HG03066 (cell line): ENCODE data around the gene PACSIN2.
"Not testable (repeated sequence)": the region's sequence is repeated elsewhere in the genome, so short reads cannot be mapped to it uniquely, and the experiment has no call there.

Experiments
- ATAC-seq: cut with Tn5 transposase; IDR thresholded peaks from one replicate; pipeline ENCODE4 v1.9.1; 2021; ENCODE audit warnings: low read depth; ENCODE audit not compliant: unreplicated experiment

Gene PACSIN2

DNA sequence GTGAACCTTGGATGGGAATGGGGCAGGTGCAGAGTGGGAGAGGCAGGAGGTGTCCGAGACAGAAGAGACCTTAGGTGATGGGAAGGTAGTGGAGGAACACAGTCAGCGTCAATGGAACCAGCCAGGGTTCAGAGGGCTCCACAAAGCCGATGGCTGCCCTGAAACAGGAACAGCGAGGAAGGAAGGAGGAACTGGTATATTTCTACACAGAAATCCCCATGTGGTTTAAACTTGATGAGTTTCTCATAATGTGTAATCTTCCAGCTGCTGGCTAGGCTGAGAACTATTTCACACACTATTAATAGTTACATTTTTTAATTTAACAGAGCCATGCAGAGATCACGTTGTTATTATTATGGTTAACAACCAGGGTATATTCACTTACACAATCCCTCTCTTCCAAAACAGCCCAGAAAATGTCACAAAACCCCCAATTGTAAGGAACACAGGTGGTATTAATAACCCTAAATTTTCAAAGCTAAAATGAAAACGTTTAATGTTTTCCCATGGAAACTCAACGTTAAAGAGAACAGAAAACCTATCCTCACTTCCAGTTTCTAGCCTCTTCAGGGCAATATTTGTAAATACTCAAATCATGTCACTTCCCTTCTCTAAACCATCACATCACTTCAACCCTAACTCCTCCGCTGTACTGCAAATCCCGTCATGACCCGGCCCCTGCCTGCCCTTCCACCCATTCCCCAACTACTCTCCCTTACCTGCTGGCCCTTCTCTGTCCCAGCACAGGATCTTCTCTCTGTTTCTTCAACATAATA is 83.3 kb downstream of the PACSIN2 start:
- ATAC-seq: peak; percentile 42

DNA sequence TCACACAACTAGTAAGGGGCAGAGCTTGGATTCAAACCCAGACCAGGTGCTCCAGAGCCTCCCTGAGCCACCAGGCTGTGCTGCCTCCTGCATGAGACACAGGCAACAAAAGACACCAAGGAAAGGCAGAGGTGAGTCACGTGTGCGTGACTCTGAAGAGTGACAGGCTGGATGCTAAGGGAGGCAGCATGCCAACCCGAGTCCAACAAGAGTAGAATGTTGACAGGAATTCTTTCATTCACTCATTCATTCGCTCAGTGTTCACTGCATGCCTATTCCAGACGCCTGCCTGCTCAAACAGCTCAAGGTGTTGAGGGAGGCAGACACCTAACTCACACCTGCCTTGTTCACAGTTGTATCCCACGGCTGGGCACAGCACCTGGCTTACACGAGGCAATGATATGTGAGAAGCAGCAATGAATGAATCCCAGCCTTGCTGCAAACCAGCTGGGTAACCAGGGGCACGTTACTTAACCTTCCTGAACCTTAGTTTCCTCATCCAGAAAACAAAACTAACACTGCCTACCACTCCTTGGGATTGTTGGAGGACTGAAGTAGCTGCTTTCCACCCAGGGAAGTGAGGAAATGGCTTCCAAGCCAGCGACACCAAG is 84.0 kb downstream of the PACSIN2 start:
- ATAC-seq: no peak

DNA sequence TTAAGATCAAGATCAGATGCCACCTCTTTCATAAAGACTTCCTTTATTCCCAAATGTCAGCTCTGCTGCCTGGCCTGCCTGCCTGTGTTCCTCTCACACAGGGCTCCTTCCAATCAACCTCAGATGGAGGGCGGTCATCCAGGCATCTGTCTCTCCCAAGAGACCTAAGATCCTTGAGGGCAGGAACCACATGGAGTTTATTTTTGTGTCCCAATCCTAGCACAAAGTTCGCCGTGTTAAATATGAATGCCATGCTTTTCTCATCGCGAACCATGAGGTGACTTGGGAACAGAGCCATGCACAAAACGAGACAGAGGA is 85.2 kb downstream of the PACSIN2 start:
- no peak for ATAC-seq

DNA sequence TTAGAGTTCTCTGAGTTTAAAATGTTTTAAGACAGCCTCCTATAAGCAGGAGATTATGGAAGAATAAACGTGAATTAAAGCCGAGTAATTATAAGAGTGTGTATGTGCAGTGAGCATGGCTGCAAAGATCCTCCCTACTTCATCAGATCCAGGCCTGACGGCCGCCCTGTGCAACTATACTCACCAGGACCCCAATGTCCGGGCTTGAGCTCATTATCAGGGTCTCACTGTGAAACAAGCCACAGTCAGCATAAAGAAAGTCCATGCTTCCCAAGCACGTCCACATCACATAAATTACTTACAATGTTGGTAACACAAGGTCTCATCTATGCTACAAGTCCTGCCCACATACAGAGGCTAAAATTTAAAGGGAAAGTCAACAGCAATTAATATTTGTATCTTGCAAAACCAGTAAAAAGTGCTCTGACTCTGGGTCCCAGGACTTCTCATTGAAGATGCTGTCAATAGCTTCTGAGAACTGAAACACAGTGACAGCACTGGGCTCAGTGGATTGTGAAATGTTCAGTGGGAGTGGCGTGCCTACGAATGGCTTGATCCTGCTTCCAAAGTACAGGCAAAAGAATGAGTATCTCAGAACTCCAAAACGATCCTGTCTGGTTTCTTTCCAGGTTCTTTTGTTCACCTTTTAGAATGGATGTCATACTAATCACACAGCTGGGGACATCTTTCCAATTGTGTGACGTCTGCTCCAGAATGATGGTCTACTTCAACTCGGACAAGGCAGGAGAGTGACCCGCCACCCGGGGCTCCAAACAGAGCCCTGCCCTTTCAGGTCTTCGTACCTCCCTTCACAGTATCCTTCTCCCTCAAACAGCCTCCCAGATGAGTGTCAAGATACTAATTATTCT is 85.7 kb downstream of the PACSIN2 start:
- no peak for ATAC-seq

DNA sequence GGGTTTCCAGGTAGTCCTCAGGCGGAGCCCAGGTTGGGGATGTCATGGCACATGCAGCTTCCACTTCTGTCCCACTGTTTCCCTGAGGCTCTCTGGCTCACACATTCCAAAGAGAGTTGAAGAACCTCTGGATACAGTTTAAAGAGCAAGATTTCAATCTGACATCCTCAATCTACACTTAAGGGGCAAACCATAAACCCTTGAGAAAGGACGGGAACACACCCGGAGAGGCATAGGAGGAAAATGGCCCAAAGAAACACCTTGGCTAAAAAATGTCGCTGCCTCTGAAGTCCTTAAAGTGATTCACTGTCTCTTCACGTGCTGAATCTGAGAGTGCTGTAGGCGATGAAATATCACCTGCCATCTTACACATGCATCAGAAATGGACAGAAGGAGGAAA is 87.0 kb downstream of the PACSIN2 start:
- ATAC-seq: no peak

DNA sequence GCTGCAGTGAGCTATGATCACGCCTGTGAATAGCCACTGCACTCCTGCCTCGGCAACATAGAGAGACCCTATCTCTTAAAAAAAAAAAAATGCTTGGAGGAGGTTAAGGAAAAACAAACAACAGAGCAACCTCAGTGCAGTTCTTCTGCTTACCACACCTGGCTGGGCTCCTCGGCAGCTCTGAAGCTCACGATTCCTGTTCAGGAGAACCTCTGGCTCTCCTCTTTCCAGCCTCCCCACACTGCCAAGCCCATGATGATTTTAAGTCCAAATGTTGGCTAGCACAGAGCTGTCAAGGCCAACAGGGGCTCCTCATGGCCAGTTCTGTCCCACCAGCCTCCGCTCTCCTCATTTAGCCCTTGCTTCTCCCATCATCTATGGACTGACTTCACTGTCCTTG is 88.2 kb downstream of the PACSIN2 start:
- ATAC-seq: no peak

DNA sequence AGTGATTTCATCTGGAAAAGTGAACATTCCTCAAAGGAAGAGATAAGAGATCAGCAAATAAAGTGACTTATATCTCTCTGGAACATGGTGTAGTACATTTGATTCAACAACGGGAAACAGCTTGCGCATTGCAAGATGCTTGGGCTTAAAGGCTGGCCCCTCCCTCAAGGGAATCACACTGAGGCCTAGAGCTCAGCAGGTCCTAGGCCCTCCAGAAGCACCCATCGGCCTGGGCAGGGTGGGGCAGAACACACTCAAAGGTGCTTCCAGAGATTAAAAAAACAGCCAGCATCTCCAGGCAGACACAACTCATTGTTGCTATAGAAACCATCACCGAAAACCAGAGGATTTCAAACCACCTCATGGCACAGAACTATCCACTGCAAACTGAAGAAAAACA is 88.8 kb downstream of the PACSIN2 start:
- ATAC-seq: no peak

DNA sequence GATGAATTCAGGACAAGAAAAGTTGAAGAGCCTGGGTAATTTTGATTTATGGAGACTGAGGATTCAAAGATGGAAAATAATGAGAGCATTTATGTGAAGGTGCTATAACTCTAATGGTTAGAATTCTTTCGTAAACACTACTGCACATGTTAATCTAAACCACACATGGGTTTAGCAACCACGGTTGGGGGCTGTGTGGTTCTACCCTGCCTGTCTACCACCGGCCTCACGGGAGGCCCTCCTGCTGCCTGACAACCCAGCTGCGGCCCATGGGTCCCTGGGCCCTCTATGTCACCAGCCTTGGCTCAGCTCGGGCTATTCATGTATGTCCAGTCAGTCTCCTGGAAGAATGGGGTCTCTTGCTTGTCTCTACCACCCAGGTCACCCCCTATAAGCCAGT is 89.4 kb downstream of the PACSIN2 start:
- ATAC-seq: no peak

DNA sequence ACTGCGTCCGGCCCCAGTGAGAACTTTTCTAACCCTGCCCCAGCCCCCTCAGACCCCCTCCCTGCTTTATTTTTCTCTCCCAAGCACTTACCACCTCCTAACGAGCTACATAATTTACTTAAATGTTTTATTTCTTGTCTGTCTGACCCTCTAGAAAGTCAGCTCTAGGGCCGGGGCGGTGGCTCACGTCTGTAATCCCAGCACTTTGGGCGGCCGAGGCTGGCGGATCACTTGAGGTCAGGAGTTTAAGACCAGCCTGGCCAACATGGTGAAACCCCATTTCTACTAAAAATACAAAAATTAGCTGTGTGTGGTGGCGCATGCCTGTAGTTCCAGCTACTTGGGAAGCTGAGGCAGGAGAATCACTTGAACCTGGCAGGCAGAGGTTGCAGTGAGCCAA is 89.9 kb downstream of the PACSIN2 start:
- ATAC-seq: not testable (repeated sequence)

DNA sequence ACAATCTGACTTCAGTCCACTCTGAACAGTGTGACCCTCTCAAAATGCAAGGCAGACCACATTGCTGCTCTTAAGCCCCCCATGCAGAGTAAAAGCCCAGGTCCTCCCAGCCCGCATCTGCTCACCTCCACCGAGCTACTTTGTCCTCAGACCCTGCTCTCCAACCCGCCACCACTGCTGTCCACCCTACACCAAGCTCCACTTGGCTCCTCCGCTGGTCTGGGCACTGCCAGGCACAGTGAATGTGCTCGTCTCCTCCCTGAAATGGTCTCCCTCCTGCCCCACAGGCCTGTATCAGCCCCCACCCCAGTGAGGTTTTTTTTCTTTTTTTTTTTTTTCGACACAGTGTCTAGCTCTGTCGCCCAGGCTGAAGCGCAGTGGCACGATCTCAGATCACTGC is 90.5 kb downstream of the PACSIN2 start:
- ATAC-seq: no peak

DNA sequence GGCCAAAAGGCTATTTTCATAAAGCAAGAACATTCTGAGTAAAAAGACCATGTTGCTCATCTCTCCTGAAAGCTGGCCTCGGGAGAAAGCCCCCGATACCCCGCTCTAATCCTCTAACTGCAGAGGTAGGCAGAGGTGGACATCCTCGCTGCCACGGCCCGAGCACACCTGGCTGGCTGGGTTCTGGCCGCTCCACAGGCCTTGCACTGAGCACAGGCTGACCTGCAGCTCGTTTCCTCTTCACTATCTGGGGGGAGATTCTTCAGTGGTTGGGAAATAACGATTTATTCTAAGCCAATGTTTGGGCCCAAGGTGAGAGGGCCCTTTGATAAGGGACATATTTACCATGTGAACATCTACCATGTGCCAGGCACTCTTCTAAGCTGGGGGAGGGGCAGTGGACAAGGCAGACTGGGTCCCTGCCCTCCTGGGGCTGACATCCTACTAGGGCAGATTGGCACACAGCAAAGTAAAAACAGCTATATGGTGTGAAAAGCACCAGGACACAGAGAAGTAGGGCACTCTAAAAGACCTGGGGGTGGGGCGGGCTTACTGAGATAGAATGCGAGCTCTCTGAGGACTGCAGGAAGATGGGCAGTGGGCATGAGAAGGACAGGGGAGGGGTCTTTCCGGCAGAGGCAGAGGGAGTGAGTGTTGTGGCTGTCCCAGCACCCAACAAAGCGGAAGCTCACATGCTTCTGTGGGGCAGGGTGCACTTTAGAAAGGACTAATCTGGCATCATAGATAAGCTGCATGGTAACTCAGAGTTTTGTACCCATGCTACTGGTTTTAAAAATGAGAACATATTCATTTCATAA is 92.4 kb downstream of the PACSIN2 start:
- ATAC-seq: no peak

DNA sequence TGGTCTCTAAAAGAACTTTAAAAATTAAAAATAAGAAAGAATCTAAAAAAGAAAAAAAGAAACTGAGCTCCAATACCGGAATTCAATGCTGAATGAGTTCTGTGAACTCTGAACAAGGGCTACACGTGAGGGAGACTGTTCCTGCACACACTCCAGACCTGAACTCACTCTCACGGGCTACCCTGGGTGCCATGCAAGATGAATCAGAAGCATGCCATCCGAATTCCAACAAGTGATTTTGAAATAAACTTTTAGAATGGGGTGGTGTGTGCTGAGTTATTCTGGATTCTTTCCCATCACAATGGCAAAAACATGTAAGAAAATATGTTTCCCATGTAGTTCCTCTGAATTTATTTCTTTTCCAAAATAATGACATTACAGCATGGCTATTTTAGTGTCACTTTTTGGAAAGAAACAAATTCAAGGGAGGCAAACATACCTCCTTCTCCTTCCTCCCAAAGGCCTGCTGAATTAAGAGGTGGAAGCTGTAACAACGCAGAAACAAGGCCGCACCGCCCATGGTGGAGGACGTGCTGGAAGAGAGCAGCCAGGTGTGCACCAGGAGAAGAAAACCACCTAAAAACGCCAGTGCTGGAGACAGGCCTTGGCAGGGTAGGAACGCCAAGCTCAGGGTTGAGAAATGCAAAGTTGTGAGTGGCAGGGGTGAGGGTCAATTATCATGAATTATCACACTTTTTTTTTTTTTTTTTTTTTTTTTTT is 94.7 kb downstream of the PACSIN2 start:
- no peak for ATAC-seq

DNA sequence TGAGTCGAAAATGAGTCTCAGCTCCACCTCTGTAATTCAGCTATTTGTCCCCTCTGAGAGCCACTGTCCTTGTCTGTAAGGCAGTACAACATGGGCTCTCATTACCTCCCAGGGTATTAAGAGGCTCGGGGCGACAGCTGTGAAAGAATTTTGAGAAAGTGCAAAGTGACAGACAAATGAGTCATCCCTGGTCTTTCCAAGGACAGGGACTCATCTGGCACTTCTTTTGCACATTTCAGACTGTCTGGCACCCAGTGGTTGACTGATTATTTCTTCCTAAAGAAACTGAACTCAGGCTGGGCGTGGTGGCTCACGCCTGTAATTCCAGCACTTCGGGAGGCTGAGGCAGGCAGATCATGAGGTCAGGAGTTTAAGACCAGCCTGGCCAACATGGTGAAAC is 95.8 kb downstream of the PACSIN2 start:
- no peak for ATAC-seq

DNA sequence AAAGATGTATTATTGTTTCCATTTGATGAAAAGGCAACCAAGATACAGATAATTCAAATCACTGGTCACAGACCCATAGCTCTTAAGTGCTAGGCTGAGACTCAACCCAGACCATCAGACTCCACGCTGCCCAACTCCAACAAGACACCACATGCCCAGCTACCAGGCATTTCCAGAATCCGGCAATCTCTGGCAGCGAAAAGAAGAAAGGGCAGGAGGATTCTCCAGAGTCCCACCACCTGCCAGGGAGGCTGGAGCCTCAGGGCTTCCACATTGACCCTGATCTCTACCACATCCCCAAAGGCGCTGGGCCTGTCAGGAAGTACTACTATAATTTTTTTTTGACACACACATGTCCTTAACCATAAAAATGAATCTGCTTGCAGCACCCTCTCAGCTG is 96.4 kb downstream of the PACSIN2 start:
- ATAC-seq: no peak

DNA sequence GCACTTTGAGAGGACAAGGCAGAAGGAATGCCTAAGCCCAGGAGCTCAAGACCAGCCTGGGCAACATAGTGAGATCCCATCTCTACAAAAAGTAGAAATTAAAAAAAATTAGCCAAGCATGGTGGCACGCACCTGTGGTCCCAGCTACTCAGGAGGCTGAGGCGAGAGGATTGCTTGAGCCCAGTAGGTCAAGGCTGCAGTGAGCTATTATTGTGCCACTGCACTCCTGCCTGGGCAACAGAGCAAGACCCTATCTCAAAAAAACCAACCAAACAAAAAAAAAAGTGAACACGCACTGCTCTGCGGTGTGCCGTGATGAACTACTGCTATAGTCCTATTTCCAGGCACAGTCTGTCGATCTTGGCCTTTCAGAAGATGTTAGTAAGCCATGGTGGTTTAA is 97.6 kb downstream of the PACSIN2 start:
- ATAC-seq: not testable (repeated sequence)

DNA sequence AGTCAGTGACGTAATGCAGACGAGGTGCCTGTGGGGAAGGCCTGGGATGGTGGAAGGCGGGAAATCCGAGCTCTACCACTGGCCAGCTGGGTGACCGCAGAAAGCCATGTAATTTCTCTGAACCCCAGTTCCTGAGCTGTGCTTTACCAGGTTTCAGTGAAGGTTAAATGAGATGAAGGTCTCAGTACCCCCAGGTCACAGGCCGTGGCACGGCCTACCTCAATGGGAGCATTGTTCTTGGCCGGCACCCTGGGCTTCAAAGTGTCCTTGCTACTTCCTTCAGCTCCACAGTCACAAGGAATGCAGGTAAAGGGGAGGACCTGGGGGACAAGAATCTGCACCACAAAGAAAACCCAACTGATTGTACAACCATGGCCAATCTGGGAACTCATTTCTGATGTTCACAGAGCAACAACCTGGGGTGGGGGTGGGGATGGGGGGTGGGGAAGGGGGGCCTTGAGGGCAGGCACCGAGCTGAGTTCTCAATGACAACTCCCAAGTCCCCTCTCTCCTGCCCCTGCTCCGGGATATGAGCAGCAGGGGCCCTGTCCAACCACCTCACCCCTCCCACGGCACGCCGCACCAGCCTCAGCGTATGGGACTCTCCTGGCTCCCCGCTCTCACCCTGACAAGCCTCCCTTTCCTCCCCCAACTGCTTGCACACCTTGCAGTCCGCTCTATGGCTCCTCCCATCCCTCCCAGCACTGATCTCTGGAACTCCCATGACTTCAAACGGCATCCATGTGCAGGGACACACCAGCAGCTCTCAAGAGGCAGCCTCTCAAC is 98.8 kb downstream of the PACSIN2 start:
- no peak for ATAC-seq

DNA sequence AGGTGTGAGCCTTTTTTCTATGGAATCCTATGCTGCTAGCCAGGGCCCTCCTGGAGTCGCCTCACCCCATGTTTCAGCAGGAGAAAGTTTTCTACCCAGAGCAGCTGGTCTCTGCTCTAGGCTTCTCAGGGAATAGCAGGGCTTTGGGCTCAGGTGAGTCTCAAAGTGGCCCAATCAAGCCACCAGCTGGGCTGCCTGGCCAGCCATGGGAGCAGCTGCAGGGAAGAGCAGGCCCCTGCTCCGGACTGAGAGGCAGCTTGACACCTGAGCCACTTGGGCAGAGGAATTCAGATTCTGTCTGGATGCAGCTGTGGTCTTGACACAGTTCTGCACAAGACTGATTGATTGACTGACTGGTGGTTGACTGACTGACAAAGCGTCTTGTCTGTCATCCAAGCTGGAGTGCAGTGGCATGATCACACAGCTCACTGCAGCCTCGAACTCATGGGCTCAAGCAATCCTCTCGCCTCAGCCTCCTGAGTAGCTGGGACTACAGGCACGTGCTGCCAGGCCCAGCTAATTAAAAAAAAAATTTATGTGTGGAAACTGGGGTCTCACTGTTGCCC is 100.4 kb downstream of the PACSIN2 start:
- no peak for ATAC-seq

DNA sequence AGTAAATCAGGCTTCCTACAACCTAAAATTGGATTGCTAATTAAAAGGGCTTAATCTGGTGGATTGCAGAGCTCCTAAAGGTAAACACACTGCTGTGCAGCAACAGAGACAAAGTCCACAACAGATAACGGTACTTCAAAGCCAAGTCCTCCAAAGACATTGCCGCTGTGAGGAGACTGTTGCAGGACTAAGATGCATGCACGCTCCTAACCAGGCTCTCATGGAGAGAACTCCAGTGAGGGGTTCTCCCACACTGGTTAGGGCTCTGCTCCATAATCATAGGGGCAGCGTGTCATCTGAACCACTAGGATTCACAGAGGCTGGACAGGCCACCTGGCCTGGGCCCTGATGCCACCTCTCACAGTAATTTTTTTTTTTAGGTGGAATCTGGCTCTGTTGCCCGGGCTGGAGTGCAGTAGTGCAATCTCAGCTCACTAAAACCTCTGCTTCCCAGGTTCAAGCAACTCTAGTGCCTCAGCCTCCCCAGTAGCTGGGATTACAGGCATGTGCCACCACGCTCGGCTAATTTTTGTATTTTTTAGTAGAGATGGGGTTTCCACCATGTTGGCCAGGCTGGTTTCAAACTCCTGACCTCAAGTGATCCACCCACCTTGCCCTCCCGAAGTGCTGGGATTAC is 101.0 kb downstream of the PACSIN2 start:
- no peak for ATAC-seq

DNA sequence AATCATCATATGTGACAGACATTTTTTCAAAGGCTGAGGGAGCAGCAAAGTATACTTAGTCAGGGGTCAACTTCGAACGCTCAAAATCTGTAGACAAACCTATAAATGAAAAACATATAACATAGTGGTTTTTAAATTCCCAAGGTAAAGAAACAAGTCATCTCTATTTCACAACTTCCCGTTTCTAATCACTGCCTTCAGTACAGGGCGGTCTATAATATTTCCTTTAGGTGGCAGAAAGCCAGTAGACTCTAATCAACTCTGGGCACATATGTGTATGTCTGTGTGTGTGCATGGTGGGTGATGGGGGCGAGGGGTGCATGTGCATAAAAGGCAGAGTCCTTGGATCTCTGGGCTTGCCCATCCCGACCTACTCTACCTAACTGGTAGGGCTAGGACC is 102.9 kb downstream of the PACSIN2 start:
- ATAC-seq: no peak
